Activated CD4-positive, CD25-positive, alpha-beta regulatory T cell treated with anti-CD3 and anti-CD28 coated beads, Interleukin-2, amount 50 U/mL, for 16 hours (primary cell): ENCODE results near the gene PIGZ.

ENCODE experiments used
- DNase-seq: peaks from one replicate; pipeline ENCODE4 v3.0.0-alpha.2; 2020; ENCODE audit warnings: low read depth, low spot score

PIGZ gene

DNA sequence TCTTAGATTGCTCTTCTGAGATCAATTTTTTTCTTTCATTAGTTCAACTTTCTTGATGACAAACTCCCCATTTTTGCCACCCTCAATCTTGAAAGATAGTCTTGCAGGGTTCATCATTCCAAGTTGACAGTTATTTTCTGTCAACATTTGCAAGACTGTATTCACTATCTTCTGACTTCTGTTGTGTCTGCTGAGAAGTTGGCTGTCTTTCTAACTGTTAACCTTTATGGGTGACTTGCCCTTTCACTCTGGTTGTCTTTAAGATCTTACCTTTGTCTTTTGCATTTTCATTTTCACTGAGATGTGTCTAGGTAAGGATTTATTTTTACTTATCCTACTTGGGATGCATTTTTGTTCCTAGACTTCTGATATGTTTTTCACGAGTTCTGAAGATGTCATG lies 14.6 kb upstream of the PIGZ start:
- DNase-seq = no peak

DNA sequence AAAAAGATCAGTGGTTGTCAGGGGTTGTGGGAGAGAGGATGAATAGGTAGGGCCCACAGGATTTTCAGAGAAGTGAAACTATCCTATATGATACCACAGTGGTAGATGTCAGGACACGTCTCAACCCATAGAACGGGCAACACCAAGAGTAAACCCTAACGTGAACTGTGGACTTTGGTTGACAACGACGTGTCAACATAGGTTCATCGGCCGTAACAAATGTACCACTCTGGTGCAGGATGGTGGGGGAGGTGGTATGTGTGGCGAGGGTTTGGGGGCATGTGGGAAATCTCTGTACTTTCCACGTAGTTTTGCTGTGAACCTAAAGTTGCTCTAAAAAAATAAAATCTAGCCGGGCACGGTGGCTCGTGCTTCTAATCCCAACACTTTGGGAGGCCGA lies 13.0 kb upstream of the PIGZ start:
- DNase-seq = no peak

DNA sequence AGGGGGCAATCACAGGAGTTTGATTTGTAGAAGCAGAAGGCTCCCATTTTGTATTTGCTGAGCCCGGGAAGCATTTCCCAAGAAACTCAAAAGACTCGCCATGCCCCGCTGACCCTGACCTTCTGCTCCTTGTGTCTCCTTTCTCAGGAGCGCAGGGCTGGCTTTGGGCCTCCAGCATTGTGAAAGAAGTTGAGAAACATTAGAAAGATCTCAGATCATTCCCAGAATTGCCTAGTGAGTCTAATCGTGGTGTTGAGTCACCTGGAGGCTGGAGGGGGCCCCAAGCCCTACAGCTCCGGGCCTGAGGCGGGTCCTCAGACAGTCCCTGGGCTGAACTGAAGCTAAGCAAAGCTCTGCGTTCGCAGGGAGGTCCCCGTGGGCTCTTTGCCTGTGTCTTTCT lies 10.9 kb upstream of the PIGZ start:
- DNase-seq = no peak

DNA sequence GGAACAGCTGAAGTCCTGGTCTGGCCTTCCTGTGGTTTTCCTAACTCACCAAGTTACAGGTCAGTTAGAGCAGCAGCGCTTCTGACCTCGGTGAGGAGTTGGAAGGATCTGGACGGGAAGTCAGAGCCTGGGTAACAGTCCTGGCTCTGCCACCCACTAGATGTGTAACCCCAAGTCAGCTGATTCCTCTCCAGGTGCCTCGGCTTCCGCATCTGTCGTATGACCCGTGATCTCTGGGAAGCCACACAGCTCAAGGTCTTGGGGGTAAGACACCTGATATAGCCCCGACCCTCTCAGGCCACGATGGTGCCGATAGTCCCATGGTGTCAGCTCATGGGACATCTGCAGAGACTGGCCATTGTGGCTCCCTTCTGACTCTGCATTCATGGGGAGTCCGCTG lies 8.3 kb upstream of the PIGZ start:
- no peak for DNase-seq

DNA sequence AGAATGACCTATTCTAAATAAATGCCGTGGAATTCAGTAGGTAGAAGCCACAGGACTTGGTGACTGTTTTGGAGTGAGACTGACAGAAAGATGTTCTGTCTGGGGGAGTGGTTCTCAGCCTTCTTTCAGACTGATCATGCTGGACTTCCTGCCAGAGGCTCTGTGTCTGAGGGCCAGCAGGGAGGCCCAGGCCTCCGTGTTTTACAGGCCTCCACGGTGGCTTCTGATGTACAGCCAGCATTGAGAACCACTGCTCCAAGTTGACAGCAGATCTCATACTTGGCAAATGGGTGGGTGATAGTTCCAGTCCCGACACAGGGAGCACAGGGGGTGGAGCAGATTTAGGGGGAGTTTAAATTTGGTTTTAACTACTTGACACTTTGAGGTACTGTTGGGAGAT lies 6.7 kb upstream of the PIGZ start:
- no peak for DNase-seq

DNA sequence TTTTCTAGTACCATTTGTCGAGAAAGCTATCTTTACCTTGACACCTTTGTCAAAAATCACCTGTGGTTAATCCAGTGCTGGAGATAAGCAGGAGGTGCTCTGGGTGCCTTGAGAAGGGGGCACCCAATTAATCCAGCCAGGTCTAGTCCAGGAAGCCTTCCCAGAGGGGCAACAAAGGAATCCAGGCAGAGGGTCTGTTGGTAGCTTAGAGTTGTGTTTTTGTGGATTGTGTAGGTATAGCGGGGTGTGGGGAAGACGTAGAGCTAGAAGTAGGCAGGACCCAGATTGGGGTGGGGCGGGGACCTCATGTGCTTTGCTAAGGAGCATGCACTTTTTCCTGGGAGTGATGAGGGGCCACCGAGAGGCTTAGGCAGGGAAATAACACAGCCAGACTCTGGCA lies 6.0 kb upstream of the PIGZ start:
- DNase-seq = no peak

DNA sequence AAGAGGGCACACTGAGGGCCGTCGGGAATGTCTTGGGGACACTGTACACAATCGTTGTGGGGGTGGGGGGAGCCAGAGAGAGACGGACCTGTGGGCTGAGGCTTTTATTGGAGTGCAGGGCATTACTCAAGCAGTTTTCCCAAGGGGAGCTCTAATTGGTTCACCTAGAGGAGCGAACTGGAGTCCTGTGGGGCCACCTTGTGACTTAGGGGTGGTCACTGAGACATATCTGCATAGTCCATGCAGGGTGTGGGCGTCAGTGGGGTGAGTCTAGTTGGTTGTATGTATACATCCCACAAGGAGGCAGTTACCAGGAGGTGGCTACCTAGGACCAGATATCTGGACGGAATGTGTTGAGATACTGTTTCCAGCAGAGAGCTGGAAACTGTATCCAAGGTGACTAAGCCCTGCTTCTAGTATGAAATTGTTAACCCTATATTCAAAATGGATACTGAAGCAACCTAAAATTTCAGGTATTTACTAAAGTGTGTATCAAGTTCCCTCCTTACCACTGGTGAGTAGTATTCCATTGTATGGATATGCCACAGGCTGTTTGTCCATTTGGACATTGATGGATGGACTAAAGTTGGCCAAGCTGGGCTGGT lies 2.6 kb upstream of the PIGZ start:
- DNase-seq = no peak

DNA sequence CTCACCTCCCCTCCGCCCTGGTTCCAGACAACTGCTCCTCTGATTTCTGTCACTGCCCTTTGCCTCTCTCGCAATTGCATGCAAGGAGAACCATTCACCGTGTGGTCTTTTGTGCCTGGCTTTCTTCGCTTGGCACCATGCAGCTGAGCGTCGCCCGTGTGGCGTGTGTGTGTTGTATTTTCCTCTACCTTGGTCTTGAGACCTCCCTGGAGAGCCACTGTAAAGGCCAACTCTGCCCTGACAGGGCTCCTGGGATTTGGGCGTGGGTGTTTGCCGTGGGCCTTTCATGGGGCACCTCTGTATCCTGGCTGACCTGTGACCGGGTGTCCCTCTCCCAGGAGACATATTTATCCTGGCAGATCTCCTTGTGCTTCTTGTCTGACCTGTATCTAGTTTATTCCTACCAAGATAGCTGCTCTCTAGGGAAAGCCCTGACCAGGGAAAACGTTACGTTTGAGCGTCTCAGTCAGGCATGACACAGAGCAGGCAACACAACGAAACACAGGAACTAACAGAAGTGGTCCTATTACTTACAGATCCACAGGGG lies 2.0 kb upstream of the PIGZ start:
- DNase-seq = no peak

DNA sequence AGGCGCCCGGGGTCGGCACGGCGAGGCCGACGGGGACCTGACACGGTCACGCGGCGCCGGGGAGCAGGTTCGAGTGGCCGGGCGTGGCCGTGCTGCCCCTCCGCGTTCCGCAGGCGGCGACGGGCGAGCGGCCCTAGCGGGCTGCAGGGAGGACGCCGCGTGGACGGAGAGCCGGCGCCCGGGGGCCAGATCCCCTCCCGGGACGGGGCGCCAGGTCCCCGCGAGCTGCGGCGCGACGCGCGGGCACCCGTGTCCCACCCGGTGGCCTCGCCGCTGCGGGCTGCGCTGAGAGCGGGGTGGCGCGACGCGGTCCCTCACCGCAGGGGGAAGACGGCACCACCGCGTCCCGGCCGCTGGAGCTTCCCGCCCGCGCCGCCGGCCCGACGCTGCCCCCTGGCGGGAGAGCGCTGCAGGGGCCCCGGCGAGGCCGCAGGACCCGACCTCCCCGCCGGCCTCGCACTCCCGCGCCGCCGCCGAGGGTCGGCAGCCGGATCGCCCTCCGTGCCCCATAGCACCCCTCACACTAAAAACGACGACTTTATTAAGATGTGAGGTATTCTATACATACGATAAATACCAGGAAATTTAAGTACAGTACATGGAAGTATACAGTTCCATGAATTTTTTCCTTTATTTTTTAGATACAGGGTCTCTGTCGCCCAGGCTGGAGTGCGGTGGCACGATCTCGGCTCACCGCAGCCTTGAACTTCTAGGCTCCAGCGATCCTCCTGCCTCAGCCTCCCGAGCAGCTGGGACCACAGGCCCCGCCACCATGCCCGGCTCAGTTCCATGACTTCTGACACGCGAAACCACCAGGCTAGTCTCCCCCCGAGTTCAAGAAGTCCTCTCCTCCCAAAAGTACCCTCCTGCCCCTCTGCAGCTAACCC lies 1.3 kb upstream of the PIGZ start:
- DNase-seq = peak; percentile 31

DNA sequence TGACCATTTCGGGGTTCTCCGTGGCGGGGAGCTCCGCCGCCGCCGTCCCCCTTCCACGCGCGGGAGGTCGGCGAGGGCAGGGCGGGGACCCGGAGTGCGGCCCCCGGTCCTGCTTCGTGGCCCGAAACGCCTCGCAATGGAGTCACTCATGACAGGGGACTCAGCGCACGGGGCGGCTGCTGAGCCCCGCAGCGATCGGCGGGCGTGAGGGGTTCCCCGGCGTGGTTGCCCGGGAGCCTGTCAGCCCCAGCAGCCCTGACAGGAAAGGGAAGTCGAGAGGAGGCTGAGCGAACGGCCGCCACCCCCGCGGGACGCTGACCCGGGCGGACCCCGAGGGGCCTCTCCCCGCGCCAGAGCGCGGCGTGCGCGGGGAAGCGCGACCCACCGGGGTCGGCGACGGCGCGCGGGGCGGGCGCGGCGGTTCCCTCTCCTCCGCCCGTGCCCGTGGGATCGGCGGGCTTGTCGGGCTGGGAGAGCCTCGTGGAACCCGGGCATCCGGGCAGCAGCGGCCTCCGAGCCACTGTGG lies 564 bp upstream of the PIGZ start:
- no peak for DNase-seq

DNA sequence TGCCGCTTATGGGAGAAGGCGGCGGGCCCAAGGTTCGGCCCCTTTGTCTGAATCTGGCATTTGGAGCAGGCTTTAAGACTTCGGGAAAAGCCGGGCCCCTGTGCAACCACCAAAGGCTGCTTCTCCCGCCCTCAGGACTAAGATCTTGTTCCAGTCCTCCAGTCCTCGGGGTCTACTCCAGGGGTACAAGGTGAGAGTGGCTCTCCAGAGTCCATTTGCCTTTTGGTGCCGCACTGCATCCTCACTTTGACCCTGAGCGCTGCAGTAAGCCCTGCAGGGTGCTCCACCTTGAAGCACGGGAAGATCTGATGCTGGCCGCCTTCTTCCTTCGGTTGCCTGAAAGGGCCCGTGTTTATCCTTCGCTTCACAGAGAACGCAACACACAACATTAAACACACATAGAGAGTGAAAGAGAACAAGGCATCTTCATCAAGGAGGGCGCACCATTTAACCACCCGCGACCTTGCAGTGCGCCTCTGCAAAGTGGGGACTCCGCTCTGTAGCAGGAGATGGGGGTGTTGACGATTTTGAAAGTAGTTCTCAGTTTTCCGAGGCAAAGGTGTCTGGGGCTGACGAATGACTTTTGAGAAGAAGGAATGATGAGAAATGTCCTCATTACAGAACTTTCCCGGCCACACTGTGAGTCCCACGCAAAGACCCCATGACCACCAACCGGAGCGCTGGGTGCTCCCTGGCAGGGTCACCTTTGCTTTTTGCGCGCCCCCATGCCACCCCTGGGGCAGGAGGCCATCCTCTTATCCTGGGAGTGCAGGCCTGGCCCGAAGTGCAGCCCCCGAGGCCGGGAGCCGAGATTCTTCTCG lies 1.0 kb downstream of the PIGZ start:
- no peak for DNase-seq

DNA sequence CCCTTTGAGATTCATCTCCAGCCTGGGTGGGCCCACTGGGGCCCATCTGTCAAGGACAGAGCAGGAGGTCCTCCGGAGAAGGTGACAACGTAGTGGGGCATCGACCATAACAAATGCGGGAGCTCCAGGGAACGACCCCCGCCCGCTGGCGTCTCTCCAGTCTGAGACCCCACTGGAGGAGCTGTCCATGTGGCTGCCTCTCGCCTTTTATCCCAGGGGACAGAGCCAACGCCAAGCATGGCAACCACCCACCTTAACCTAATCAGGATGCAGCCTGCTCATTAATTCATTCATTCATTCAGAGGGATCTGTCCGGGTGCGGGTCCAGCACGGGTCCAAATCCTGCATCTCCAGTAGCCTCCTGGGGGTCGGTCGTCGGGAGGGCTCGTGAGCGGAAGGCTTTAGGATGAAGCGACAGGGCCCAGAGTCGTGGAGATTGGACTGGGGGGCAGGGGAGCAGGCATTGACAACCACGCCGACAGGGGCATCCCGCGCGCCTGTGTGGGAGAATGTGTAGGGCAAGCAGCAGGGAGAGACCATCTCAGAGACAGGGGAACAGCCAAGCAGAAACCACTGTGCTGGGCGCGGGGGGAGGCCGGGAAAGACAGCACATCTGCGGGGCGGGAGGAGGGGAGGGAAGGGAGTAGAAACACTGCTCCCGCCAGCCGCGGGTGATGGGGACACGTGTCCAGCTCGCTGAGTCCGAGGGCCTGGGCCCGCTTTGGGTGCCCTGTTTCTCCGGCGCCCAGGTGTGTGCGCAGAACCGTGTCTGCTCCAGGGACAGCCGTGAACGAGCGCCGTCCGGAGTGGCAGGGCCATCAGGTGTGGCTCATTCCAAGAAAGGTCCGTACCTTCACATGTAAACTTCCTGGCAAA lies 1.9 kb downstream of the PIGZ start:
- DNase-seq = no peak

DNA sequence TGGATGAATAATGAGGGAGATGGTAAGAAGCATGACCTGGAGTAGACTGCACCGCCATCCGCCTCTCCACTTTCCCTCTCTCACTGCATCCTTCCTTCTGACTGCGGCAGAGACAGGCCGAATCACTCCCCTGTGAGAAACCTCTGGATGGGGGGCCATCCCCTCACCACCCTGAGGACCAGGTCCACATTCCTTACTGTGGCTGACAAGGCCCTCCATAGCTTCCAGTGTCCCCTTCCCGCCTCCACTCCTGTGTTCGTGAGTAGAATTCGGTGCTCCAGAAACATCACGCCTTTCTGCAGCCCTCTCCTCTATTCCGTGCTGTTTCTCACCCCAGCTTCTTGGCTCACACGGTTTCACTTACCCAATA lies 2.8 kb downstream of the PIGZ start:
- no peak for DNase-seq

DNA sequence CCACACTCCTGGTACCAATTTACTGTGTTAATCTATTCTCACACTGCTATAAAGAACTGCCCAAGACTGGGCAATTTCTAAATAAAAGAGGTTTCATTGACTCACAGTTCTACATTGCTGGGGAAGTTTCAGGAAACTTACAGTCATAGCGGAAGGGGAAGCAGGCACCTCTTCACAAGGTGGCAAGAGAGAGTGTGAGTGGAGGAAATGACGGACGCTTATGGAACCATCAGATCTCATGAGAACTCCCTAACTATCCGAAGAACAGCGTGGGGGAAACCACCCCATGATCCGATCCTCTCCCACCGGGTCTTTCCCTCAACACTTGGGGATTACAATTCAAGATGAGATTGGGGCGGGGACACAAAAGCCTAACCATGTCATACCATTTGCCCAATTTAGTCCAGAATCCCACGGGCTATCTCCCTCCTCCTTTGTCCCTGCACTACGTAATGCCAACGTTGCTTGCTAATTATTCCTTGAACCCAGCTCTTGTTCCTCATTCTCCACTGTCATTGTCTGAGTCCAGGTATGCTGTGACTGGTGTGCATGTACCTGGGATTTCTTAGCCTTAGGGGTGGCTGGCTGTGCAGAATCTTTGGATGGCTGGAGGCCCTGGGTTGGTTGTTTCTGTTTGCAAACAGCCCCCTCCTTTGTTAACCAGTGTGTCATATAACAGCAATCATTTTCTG lies 3.4 kb downstream of the PIGZ start:
- DNase-seq = no peak

DNA sequence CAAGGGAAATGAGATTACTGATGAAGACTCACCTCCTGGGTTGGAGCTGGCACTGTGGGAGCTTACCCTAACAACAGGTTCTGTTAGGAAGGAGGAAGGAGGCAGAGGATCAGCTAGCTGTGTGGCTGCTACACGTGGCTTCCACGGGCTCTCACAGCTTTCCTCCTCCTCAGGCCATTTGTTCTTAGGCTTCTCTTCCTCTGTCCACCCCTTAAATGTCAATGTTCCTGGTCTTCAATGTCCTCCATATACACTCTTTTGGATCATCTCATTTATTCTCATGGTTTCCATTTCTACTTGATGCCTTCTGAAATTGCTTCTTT lies 5.0 kb downstream of the PIGZ start:
- DNase-seq = no peak

DNA sequence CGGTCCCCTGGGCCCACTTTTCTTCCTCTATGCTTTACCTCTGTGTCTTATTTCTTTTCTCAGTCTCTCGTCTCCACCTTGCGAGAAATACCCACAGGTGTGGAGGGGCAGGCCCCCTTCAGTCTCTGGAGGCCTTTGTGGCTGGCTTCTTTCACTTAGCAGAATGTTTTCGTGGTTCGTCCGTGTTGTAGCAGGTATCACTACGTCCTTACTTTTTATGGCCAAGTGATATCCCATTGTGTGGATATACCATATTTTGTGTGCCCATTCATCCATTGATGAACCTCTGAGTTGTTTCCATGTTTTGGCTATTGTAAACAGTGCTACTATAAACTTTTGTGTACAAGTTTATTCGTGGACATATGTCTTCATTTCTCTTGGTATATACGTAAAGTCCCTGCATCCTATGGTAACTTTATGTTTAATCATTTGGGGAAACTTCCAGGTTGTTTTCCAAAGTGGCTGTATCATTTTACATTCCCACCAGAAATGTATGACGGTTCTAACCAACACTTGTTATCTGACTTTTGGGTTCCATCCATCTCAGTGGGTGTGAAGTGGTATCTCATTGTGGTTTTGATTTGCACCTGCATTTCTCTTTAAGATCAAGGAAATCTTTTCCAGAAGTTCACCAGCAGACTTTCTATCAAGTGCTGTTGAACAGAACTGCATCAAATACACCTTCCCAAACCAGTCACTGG lies 5.6 kb downstream of the PIGZ start:
- DNase-seq = no peak

DNA sequence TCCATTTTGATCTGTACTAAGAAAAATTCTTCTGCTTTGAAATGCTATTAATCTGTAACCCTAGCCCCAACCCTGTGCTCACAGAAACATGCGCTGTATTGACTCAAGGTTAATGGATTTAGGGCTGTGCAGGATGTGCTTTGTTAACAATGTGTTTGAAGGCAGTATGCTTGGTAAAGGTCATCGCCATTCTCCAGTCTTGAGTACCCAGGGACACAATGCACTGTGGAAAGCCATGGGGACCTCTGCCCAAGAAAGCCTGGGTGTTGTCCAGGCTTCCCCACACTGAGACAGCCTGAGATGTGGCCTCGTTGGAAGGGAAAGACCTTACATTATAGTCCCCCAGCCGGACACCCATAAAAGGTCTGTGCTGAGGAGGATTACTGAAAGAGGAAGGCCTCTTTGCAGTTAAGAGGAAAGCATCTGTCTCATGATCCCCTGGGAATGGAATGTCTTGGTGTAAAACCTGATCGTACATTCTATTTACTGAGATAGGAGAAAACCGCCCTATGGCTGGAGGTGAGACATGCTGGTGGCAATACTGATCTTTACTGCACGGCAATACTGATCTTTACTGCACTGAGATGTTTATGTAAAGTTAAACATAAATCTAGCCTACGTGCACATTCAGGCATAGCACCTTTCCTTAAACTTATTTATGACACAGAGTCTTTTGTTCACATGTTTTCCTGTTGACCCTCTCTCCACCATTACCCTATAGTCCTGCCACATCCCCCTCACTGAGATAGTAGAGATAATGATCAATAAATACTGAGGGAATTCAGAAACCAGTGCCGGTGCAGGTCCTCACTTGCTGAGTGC lies 6.3 kb downstream of the PIGZ start:
- DNase-seq = no peak

DNA sequence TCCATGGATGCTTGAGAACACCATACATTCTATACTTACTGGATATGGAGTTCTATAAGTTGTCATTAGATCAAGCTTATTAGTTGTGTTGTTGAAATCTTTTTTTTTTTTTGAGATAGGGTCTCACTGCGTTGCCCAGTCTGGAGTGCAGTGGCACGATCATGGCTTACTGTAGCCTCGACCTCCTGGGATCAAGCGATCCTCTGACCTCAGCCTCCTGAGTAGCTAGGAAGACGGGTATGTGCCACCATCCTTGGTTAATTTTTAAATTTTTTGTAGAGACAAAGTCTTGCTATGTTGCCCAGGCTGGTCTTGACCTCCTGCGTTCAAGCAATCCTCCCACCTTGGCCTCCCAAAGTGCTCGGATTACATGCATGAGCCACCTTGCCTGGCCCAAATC lies 13.8 kb downstream of the PIGZ start:
- DNase-seq = no peak

DNA sequence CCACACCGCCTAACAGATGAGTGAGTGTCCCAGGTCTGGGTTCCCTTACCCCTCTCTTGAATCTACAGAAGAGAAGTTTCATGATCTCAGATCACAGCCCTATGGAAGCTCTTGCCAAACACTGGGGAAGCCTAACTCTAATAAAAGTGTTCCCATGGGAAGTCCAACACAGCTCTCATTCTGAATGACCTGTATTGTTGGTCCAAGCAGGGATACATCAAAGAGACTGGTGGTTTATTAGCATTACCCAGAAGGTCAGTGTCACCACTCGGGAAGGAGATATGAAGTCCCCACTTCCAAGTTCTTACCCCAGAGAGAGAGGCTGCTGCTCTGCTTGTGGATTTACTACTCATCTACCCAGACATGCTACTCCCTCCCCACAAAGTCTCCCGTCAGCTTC lies 17.3 kb downstream of the PIGZ start:
- DNase-seq = no peak
